22Rv1 (cell line): ENCODE results near the gene SLIT1.

Experiments used
- H3K27ac ChIP-seq: fragments of 450-650 bp; 2 replicates; pipeline ENCODE4 v1.5.1; 2017
- CTCF ChIP-seq: fragments of 450-650 bp; IDR thresholded peaks from 2 replicates; pipeline ENCODE4 v1.5.1; 2017; ENCODE audit warnings: mild to moderate bottlenecking
- ZFX ChIP-seq: fragments of 450-650 bp; IDR thresholded peaks from 2 replicates; pipeline ENCODE4 v1.6.1; 2017; ENCODE audit warnings: antibody characterized with exemption, borderline replicate concordance

The SLIT1 gene

GRCh38 chr10:96955794-96956193 is 230.0 kb downstream of the SLIT1 start:
- TF ChIP-seq ZFX, result no peak
- TF ChIP-seq CTCF, result no peak
- H3K27ac ChIP-seq, result no peak overlapping the region

GRCh38 chr10:96951954-96952353 is 233.8 kb downstream of the SLIT1 start:
- H3K27ac ChIP-seq, result no peak overlapping the region
- TF ChIP-seq ZFX (no peak), CTCF (no peak)

GRCh38 chr10:96949039-96949683 is 236.6 kb downstream of the SLIT1 start:
- no peak for TF ChIP-seq ZFX
- no peak for TF ChIP-seq CTCF
- no peak overlapping the region for H3K27ac ChIP-seq
